Breast epithelium (tissue), 4 donors: Measurements from ENCODE around the gene CLDN4. TPM values are rescaled to one million over a fixed set of nuclear protein-coding genes. Genes with fewer than 3 reads are reported as not detected.
"Not testable (repeated sequence)": the region's sequence is repeated elsewhere in the genome, so short reads cannot be mapped to it uniquely, and the experiment has no call there.

Experiments used
- DNase-seq, 2 donors: peaks; one replicate each; pipeline ENCODE4 v3.0.0-alpha.2; 2019; ENCODE audit warnings: low spot score in 2 of 2
- H3K27ac ChIP-seq, 2 donors: fragments of 200-600 bp; sonication (generic) in 1 of 2; one replicate each; pipeline ENCODE4 v1.5.1; 2016 to 2019; ENCODE audit warnings: mild to moderate bottlenecking in 1 of 2
- H3K27me3 ChIP-seq, 2 donors: fragments of 200-600 bp; sonication (generic) in 1 of 2; one replicate each; pipeline versions ENCODE4 v1.5.1 to v1.6.0; 2017 to 2019; ENCODE audit warnings: control low read depth in 1 of 2, mild to moderate bottlenecking in 1 of 2
- H3K36me3 ChIP-seq: fragments of 200-600 bp; one replicate; pipeline ENCODE4 v1.5.1; 2019
- H3K4me1 ChIP-seq, 2 donors: fragments of 200-600 bp; sonication (generic); one replicate each; pipeline ENCODE4 v1.5.1; 2016 to 2019; ENCODE audit warnings: control low read depth in 1 of 2
- H3K4me3 ChIP-seq, 3 donors: fragments of 200-600 bp; sonication (generic); 1 replicate in 2 of 3; 2 replicates in 1 of 3; pipeline ENCODE4 v1.5.1; 2016 to 2019; ENCODE audit warnings: mild to moderate bottlenecking in 3 of 3, moderate library complexity in 2 of 3
- H3K9me3 ChIP-seq, 2 donors: fragments of 200-600 bp; sonication (generic) in 1 of 2; one replicate each; pipeline ENCODE4 v1.5.1; 2016 to 2019; ENCODE audit warnings: control low read depth in 1 of 2
- POLR2A ChIP-seq: fragments of 450-650 bp; IDR thresholded peaks from one replicate; pipeline ENCODE4 v1.6.1; 2016; ENCODE audit warnings: antibody characterized with exemption, mild to moderate bottlenecking, moderate library complexity
- POLR2AphosphoS5 ChIP-seq, 3 donors: sonication (generic); formaldehyde crosslinking; IDR thresholded peaks; one replicate each; pipeline ENCODE4 v1.6.1; 2017; ENCODE audit warnings: antibody characterized with exemption in 3 of 3
- intact Hi-C: fragments of 100-400 bp; cut with DNase I; formaldehyde crosslinking; loops from one replicate; pipeline ENCODE4 v1.15.1; 2023; ENCODE audit warnings: low total_unique reads
- total RNA-seq, 3 donors: library from RNA; depleted of rRNA; stranded (reverse); fragments of >200 nt; gene quantifications; one replicate each; pipeline ENCODE4 v1.1.0, GENCODE V29; 2016
- TF ChIP-seq, protein P1 (sequence below), 3 donors: fragments of 450-650 bp; IDR thresholded peaks; one replicate each; pipeline ENCODE4 v1.5.1; 2016 to 2017; ENCODE audit warnings: antibody characterized with exemption in 3 of 3, mild to moderate bottlenecking in 3 of 3, moderate library complexity in 3 of 3

The CLDN4 gene
- total RNA-seq, 3 donors from 2014 or later = 3.8 to 379 (median 143) TPM

DNA sequence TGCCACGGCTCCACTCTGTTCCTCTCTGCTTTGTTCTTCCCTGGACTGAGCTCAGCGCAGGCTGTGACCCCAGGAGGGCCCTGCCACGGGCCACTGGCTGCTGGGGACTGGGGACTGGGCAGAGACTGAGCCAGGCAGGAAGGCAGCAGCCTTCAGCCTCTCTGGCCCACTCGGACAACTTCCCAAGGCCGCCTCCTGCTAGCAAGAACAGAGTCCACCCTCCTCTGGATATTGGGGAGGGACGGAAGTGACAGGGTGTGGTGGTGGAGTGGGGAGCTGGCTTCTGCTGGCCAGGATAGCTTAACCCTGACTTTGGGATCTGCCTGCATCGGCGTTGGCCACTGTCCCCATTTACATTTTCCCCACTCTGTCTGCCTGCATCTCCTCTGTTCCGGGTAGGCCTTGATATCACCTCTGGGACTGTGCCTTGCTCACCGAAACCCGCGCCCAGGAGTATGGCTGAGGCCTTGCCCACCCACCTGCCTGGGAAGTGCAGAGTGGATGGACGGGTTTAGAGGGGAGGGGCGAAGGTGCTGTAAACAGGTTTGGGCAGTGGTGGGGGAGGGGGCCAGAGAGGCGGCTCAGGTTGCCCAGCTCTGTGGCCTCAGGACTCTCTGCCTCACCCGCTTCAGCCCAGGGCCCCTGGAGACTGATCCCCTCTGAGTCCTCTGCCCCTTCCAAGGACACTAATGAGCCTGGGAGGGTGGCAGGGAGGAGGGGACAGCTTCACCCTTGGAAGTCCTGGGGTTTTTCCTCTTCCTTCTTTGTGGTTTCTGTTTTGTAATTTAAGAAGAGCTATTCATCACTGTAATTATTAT, 1.2 kb downstream of the CLDN4 start:
- H3K4me3 ChIP-seq = peak overlapping the region; percentile 22 to 65 (median 64)
- intact Hi-C loops = no loop called here
- H3K36me3 ChIP-seq = no peaks in the 10 kb centered on the region
- peak overlapping the region; percentile 95 for H3K27ac ChIP-seq
- TF ChIP-seq POLR2AphosphoS5 (IDR thresholded peaks at IDR 0.05) (peak; percentile 43 to 88 (median 88)), POLR2A (peak; percentile 72)
- TF ChIP-seq, protein P1, sequence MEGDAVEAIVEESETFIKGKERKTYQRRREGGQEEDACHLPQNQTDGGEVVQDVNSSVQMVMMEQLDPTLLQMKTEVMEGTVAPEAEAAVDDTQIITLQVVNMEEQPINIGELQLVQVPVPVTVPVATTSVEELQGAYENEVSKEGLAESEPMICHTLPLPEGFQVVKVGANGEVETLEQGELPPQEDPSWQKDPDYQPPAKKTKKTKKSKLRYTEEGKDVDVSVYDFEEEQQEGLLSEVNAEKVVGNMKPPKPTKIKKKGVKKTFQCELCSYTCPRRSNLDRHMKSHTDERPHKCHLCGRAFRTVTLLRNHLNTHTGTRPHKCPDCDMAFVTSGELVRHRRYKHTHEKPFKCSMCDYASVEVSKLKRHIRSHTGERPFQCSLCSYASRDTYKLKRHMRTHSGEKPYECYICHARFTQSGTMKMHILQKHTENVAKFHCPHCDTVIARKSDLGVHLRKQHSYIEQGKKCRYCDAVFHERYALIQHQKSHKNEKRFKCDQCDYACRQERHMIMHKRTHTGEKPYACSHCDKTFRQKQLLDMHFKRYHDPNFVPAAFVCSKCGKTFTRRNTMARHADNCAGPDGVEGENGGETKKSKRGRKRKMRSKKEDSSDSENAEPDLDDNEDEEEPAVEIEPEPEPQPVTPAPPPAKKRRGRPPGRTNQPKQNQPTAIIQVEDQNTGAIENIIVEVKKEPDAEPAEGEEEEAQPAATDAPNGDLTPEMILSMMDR (IDR thresholded peaks at IDR 0.05) = no peak
- DNase-seq = peak; percentile 91 to 96
- H3K9me3 ChIP-seq = no peaks in the 10 kb centered on the region
- H3K4me1 ChIP-seq = peaks cover 3 to 16% of the 10 kb centered on the region in 2 donors
- no peaks in the 10 kb centered on the region for H3K27me3 ChIP-seq

DNA sequence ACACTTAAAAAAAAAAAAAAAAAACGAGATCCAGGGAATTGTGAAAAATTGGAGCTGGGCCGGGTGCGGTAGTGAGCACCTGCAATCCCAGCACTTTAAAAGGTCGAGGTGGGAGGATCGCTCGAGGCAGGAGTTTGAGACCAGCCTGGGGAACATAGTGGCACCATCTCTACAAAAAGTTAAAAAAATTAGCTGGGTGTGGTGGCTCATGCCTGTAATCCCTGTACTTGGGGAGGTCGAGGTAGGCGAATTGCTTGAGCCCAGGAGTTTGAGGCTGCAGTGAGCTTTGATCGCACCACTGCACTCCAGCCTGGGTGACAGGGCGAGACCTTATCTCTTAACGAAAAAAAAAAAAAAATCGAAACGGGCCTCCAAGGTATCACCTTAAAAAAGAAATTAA, 2.0 kb downstream of the CLDN4 start:
- peak overlapping the region; percentile 50 to 95 for H3K27ac ChIP-seq
- peak overlapping the region in 2 of 3 donors; percentile 64 to 65 for H3K4me3 ChIP-seq
- intact Hi-C loops = no loop called here

DNA sequence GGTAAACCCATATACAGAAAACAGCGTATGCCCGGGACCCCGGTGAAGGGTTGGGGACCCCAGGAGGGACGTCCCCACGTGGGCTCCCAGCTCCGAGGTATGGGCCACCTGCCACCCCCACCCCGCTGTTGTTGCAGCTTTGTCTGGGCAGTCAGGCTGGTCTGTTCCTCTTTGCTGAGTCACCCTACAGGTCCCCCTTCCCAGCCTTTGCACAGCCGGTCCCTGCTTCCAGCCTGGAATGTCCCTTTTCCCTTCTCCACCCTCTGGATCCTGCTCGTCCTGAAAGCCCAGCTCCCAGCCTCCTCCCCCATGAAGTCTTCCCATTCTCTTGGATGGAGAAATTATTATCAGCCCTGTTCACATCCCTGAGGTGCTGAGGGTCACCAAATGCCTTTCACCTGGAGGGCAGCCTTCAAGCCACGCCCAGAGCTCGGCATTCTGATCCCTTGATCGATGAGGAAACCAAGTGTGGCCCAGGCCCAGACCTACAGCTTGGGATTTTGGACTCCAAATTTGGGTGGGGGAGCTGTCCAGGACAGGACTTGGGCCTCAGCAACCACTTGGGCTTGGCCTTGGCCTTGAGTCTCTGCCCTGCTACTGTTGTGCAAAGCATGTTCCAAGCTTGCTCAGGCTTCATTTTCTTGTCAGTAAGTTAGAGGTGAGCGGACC, 2.6 kb downstream of the CLDN4 start:
- intact Hi-C loops = no loop called here
- TF ChIP-seq POLR2A (no peak), POLR2AphosphoS5 (IDR thresholded peaks at IDR 0.05) (peak in 2 of 3 donors; percentile 21 to 34)
- TF ChIP-seq, protein P1 (IDR thresholded peaks at IDR 0.05) = no peak
- no peak for DNase-seq
- Histone ChIP-seq H3K27ac (peak overlapping the region; percentile 50 to 95), H3K4me3 (peak overlapping the region in 2 of 3 donors; percentile 64 to 65), H3K9me3 (no peaks in the 10 kb centered on the region), H3K4me1 (peaks cover 0 to 13% of the 10 kb centered on the region in 2 donors), H3K36me3 (no peaks in the 10 kb centered on the region), H3K27me3 (no peaks in the 10 kb centered on the region)

More for the DNA sequence above, 2.0 kb downstream of the CLDN4 start:
- no peak for DNase-seq
- no peaks in the 10 kb centered on the region for H3K36me3 ChIP-seq
- no peaks in the 10 kb centered on the region for H3K9me3 ChIP-seq
- no peaks in the 10 kb centered on the region for H3K27me3 ChIP-seq
- peaks cover 3 to 16% of the 10 kb centered on the region in 2 donors for H3K4me1 ChIP-seq
- TF ChIP-seq POLR2AphosphoS5 (IDR thresholded peaks at IDR 0.05) = no peak
- TF ChIP-seq POLR2A = no peak
- TF ChIP-seq, protein P1 (IDR thresholded peaks at IDR 0.05) = no peak

DNA sequence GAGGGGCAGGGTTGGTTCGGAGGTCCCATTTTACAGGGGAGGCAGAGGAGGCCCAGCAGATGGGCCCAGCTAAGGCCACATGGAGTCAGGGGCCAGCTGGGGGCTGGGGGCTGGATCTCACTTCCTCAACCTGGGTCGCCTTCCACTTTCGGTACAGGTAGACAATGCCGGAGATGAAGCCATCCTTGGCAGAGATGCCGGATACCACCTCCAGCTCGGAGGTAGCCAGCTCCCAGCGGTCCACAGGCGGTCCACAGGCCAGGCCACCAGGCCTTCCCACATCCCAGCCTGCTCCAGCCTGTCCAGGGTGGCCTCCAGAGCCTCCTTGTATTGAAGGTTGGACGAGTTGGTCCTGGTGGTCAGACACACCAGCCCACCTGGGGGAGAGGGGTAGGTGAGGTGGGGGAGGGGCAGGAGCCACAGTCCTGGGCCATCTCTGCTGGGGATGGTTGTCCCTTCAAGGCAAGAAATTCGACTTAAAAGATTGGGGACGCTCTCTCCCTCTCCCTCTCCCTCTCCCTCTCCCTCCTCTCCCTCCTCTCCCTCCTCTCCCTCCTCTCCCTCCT, 3.9 kb downstream of the CLDN4 start:
- H3K27ac ChIP-seq = peak overlapping the region in 1 of 2 donors; percentile 14
- TF ChIP-seq, protein P1 (IDR thresholded peaks at IDR 0.05) = no peak
- TF ChIP-seq POLR2AphosphoS5 (IDR thresholded peaks at IDR 0.05) (no peak), POLR2A (no peak)
- no peaks in the 10 kb centered on the region for H3K36me3 ChIP-seq
- intact Hi-C loops = no loop called here
- DNase-seq = no peak
- H3K27me3 ChIP-seq = no peaks in the 10 kb centered on the region
- no peak overlapping the region for H3K4me3 ChIP-seq
- peaks cover 0 to under 1% of the 10 kb centered on the region in 2 donors for H3K4me1 ChIP-seq
- no peaks in the 10 kb centered on the region for H3K9me3 ChIP-seq

DNA sequence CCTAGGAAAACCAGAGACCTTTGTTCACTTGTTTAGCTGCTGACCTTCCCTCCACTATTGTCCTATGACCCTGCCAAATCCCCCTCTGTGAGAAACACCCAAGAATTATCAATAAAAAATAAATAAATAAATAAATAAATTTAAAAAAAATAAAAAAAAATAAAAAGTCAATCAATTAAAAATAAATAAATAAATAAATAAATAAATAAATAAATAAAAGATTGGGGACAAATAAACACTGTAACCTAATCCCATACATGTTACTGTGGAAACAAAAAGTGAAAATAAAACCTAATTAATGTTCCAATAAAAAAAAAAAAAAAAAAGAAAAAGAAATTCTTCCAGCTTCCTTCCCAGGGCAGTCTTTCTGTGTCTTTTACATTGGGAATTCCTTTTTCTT, 6.4 kb downstream of the CLDN4 start:
- H3K36me3 ChIP-seq, H3K4me3 ChIP-seq, intact Hi-C loops, H3K27me3 ChIP-seq, H3K4me1 ChIP-seq, DNase-seq, H3K9me3 ChIP-seq: not testable (repeated sequence)
- peak overlapping the region in 1 of 2 donors; percentile 30 for H3K27ac ChIP-seq
